B cell (primary cell): ENCODE measurements around the gene HERPUD1. TPM values are rescaled to one million over a fixed set of nuclear protein-coding genes. Genes with fewer than 3 reads are reported as not detected.

Experiments
- ATAC-seq: fragments of 200-7000 bp; cut with Tn5 transposase; one replicate; pipeline ENCODE4 v1.10.0; 2021; ENCODE audit warnings: low read depth, mild to moderate bottlenecking, moderate number of reproducible peaks, moderate library complexity
- CTCF ChIA-PET: fragments of 350-600 bp; sonication (Branson Sonifier 250); formaldehyde crosslinking; loops from one replicate; lab custom pipeline; 2021; ENCODE audit warnings: antibody characterized with exemption, inconsistent platforms; lab: Charles Lee
- POLR2A ChIA-PET: fragments of 350-600 bp; sonication (Branson Sonifier 250); formaldehyde crosslinking; loops from one replicate; lab custom pipeline; 2021; ENCODE audit warnings: antibody characterized with exemption; lab: Charles Lee
- DNase-seq: peaks from one replicate; pipeline ENCODE4 v3.0.0; 2013
- H2AFZ ChIP-seq: 2 replicates; pipeline ENCODE4 v1.6.1; 2012; ENCODE audit warnings: mild to moderate bottlenecking, low read depth, low read length; ENCODE audit not compliant: insufficient read depth, poor library complexity, severe bottlenecking
- H3K27ac ChIP-seq, 2 donors: 1 replicate in 1 of 2; 2 replicates in 1 of 2; pipeline ENCODE4 v1.5.1; 2012 to 2013; ENCODE audit warnings: low read length in 2 of 2, mild to moderate bottlenecking in 2 of 2, moderate library complexity in 1 of 2
- H3K27me3 ChIP-seq, 4 experiments: fragments of 200-600 bp in 1 of 4; sonication (generic) in 1 of 4; replicated peaks in 1 of 4; 1 replicate in 2 of 4; 2 replicates in 2 of 4; pipeline versions ENCODE4 v1.6.1 to v1.7.0; 2013 to 2016; ENCODE audit warnings: low read length in 3 of 4, mild to moderate bottlenecking in 2 of 4, mixed read lengths in 1 of 4, moderate library complexity in 1 of 4; ENCODE audit not compliant: insufficient read depth in 4 of 4, control insufficient read depth in 3 of 4; ENCODE audit errors: control extremely low read depth in 1 of 4
- H3K36me3 ChIP-seq, 2 experiments: replicated peaks in 1 of 2; 1 replicate in 1 of 2; 2 replicates in 1 of 2; pipeline versions ENCODE4 v1.6.1 to v1.7.1; 2013; ENCODE audit warnings: low read length in 1 of 2; ENCODE audit not compliant: insufficient read depth in 2 of 2, control insufficient read depth in 1 of 2; ENCODE audit errors: control extremely low read depth in 1 of 2, extremely low read depth in 1 of 2
- H3K4me1 ChIP-seq, 2 donors: fragments of 200-600 bp in 1 of 2; sonication (generic) in 1 of 2; 1 replicate in 1 of 2; 2 replicates in 1 of 2; pipeline versions ENCODE4 v1.5.1 to v1.6.1; 2013 to 2017; ENCODE audit warnings: low read length in 2 of 2; ENCODE audit not compliant: control insufficient read depth in 2 of 2, insufficient read depth in 2 of 2
- H3K4me2 ChIP-seq: replicated peaks from 2 replicates; pipeline ENCODE3; 2012; ENCODE audit warnings: mild to moderate bottlenecking, low read depth, low read length; ENCODE audit not compliant: poor library complexity, severe bottlenecking
- H3K4me3 ChIP-seq, 5 experiments: fragments of 200-600 bp in 1 of 5; sonication (generic) in 1 of 5; 1 replicate in 3 of 5; 2 replicates in 2 of 5; pipeline versions ENCODE4 v1.5.1 to v1.7.0; 2011 to 2016; ENCODE audit warnings: low read length in 4 of 5, mild to moderate bottlenecking in 4 of 5, low read depth in 2 of 5, control low read depth in 1 of 5, moderate library complexity in 1 of 5; ENCODE audit not compliant: insufficient read depth in 1 of 5; ENCODE audit errors: control extremely low read depth in 1 of 5, extremely low read depth in 1 of 5
- H3K79me2 ChIP-seq: fragments of 200-600 bp; sonication (generic); one replicate; pipeline ENCODE4 v1.6.0; 2016; ENCODE audit warnings: low read length; ENCODE audit not compliant: control insufficient read depth, insufficient read depth
- H3K9ac ChIP-seq: fragments of 200-600 bp; sonication (generic); 2 replicates; pipeline ENCODE4 v1.6.1; 2017; ENCODE audit warnings: mild to moderate bottlenecking, low read length, moderate library complexity
- H3K9me3 ChIP-seq, 3 donors: one replicate each; pipeline versions ENCODE4 v1.6.1 to v1.7.1; 2013; ENCODE audit warnings: low read length in 2 of 3; ENCODE audit not compliant: control insufficient read depth in 2 of 3, insufficient read depth in 1 of 3; ENCODE audit errors: control extremely low read depth in 1 of 3
- H4K20me1 ChIP-seq: 2 replicates; pipeline ENCODE4 v1.6.0; 2012; ENCODE audit warnings: mild to moderate bottlenecking, low read length; ENCODE audit not compliant: insufficient read depth, control insufficient read depth, poor library complexity, severe bottlenecking
- H3K27ac Mint-ChIP-seq: one replicate; pipeline ENCODE4 v1.8.0; 2021; ENCODE audit warnings: mixed read lengths
- H3K27me3 Mint-ChIP-seq: one replicate; pipeline ENCODE4 v1.8.0; 2021; ENCODE audit warnings: mixed read lengths
- H3K4me1 Mint-ChIP-seq: one replicate; pipeline ENCODE4 v1.8.0; 2021; ENCODE audit warnings: mixed read lengths
- H3K4me3 Mint-ChIP-seq: one replicate; pipeline ENCODE4 v1.8.0; 2021; ENCODE audit warnings: mixed read lengths
- H3K9me3 Mint-ChIP-seq: one replicate; pipeline ENCODE4 v1.8.0; 2022; ENCODE audit warnings: mixed read lengths; ENCODE audit not compliant: insufficient read depth
- CTCF ChIP-seq: fragments of 200-600 bp; IDR thresholded peaks from one replicate; pipeline ENCODE4 v1.8.0; 2022; ENCODE audit warnings: antibody characterized with exemption, mild to moderate bottlenecking
- EZH2 ChIP-seq: IDR thresholded peaks from 2 replicates; pipeline ENCODE4 v1.6.1; 2012; ENCODE audit warnings: borderline replicate concordance, low read depth, mild to moderate bottlenecking, moderate library complexity, low read length; ENCODE audit not compliant: insufficient read depth, poor library complexity, severe bottlenecking
- WGBS: methylation state at CpG from one replicate; pipeline ENCODE4 v1.1.5; 2013; ENCODE audit warnings: missing lambda C conversion rate; ENCODE audit not compliant: insufficient coverage; 5-methylcytosine and 5-hydroxymethylcytosine counted together
- intact Hi-C: fragments of 100-400 bp; cut with micrococcal nuclease; formaldehyde crosslinking; loops from one replicate; pipeline ENCODE4 v1.10.0; 2022
- polyA plus RNA-seq: library from polyadenylated mRNA; depleted of rRNA; stranded (reverse); fragments of >200 nt; gene quantifications from 2 replicates; pipeline ENCODE4 v1.2.3, GENCODE V29; 2012
- total RNA-seq, 2 donors: library from RNA; stranded (reverse); fragments of 120-200 nt in 1 of 2; gene quantifications; 1 replicate in 1 of 2; 2 replicates in 1 of 2; pipeline versions ENCODE4 v1.2.3 to v1.2.4, GENCODE V29; 2013 to 2022

The HERPUD1 gene
- total and polyA plus RNA-seq, 2 donors (not counting 1 experiment from before 2014, with no cell fraction given): 273 to 1,041 TPM

GRCh38 chr16:56889206-56889605 is 42.7 kb upstream of the HERPUD1 start:
- H3K4me2 ChIP-seq: peak overlapping the region; percentile 53
- Mint-ChIP-seq H3K9me3 (no peaks in the 10 kb centered on the region), H3K27ac (peak overlapping the region; percentile 79), H3K27me3 (no peaks in the 10 kb centered on the region), H3K4me1 (peaks cover 18% of the 10 kb centered on the region), H3K4me3 (peak overlapping the region; percentile 53)
- CTCF ChIA-PET: interaction anchor here (0.8 to 2.5 kb wide), 10 partner anchors 12 to 157 kb away, joined by 3 to 23 read pairs (median 5); no protein-coding TSS in a partner anchor
- ATAC-seq (peak; percentile 32), DNase-seq (no peak)
- peak overlapping the region in 1 of 2 donors; percentile 39 for H3K27ac ChIP-seq
- no CpG with 5 or more reads among the region's 5 CpGs for WGBS
- no peaks in the 10 kb centered on the region for H3K9me3 ChIP-seq
- no peaks in the 10 kb centered on the region for H3K79me2 ChIP-seq
- no peak overlapping the region for H2AFZ ChIP-seq
- H3K36me3 ChIP-seq: no peaks in the 10 kb centered on the region
- no peak overlapping the region for H3K9ac ChIP-seq
- H3K4me3 ChIP-seq: no peak overlapping the region
- peaks cover 6 to 18% of the 10 kb centered on the region in 2 donors for H3K4me1 ChIP-seq
- TF ChIP-seq CTCF (no peak), EZH2 (no peak)
- intact Hi-C loops: loop anchor here (1.0 kb wide), 1 partner anchor 28 kb away; no protein-coding TSS in a partner anchor
- H4K20me1 ChIP-seq: no peaks in the 10 kb centered on the region
- H3K27me3 ChIP-seq: no peaks in the 10 kb centered on the region
- POLR2A ChIA-PET: interaction anchor here (0.5 to 2.1 kb wide), 8 partner anchors 22 to 65 kb away, joined by 3 to 13 read pairs (median 4); no protein-coding TSS in a partner anchor

GRCh38 chr16:56891685-56892084 is 40.3 kb upstream of the HERPUD1 start:
- Histone ChIP-seq H3K36me3 (no peaks in the 10 kb centered on the region), H2AFZ (no peak overlapping the region), H3K79me2 (no peaks in the 10 kb centered on the region), H3K9me3 (no peaks in the 10 kb centered on the region), H3K27ac (no peak overlapping the region), H3K27me3 (no peaks in the 10 kb centered on the region), H4K20me1 (no peaks in the 10 kb centered on the region), H3K4me1 (peaks cover 6 to 18% of the 10 kb centered on the region in 2 donors), H3K4me3 (no peak overlapping the region), H3K9ac (no peak overlapping the region), H3K4me2 (no peak overlapping the region)
- H3K4me3 Mint-ChIP-seq: no peak overlapping the region
- no peak overlapping the region for H3K27ac Mint-ChIP-seq
- 92% methylated on average over 11 of the region's 11 CpGs for WGBS
- ATAC-seq: no peak
- TF ChIP-seq CTCF (no peak), EZH2 (no peak)
- no peaks in the 10 kb centered on the region for H3K9me3 Mint-ChIP-seq
- POLR2A ChIA-PET: interaction anchor here (1.8 kb wide), 1 partner anchor 19 kb away, joined by 6 read pairs; no protein-coding TSS in a partner anchor
- intact Hi-C loops: no loop called here
- CTCF ChIA-PET: interaction anchor here (0.9 kb wide), 1 partner anchor 50 kb away, joined by 3 read pairs; no protein-coding TSS in a partner anchor
- DNase-seq: no peak
- no peaks in the 10 kb centered on the region for H3K27me3 Mint-ChIP-seq
- peaks cover 18% of the 10 kb centered on the region for H3K4me1 Mint-ChIP-seq
